Muscle of leg (tissue), 11 donors: ENCODE data around the gene CHKA. TPM values are rescaled to one million over a fixed set of nuclear protein-coding genes. Genes with fewer than 3 reads are reported as not detected.
A peak's percentile ranks its signal among the peaks of the same experiment; 100 is the strongest.

Experiments
- DNase-seq: peaks from one replicate; pipeline ENCODE4 v3.0.0; 2013
- H3K27ac ChIP-seq: one replicate; pipeline ENCODE4 v1.5.1; 2013; ENCODE audit warnings: mild to moderate bottlenecking, low read length, control low read depth
- H3K27me3 ChIP-seq: one replicate; pipeline ENCODE4 v1.6.1; 2013; ENCODE audit warnings: low read length; ENCODE audit not compliant: control insufficient read depth, insufficient read depth
- H3K36me3 ChIP-seq: one replicate; pipeline ENCODE4 v1.6.1; 2013; ENCODE audit warnings: low read length; ENCODE audit not compliant: control insufficient read depth, insufficient read depth
- H3K4me1 ChIP-seq: one replicate; pipeline ENCODE4 v1.6.1; 2013; ENCODE audit warnings: low read length; ENCODE audit not compliant: control insufficient read depth, insufficient read depth
- H3K4me3 ChIP-seq: one replicate; pipeline ENCODE4 v1.5.1; 2013; ENCODE audit warnings: low read length, control low read depth
- H3K9me3 ChIP-seq: replicated peaks from 2 replicates; pipeline ENCODE4 v1.6.1; 2013; ENCODE audit warnings: low read depth, low read length; ENCODE audit not compliant: control insufficient read depth
- WGBS: methylation state at CpG from one replicate; pipeline ENCODE4 v1.1.5; 2013; ENCODE audit warnings: missing lambda C conversion rate; ENCODE audit not compliant: insufficient coverage; 5-methylcytosine and 5-hydroxymethylcytosine counted together
- polyA plus RNA-seq, 8 donors: library from polyadenylated mRNA; unstranded; fragments of 120-200 nt; gene quantifications; one replicate each; pipeline versions ENCODE4 v1.2.1 to v1.2.3, GENCODE V29; 2013; ENCODE audit warnings: inconsistent platforms in 1 of 8, low replicate concordance in 1 of 8; ENCODE audit not compliant: insufficient read length in 8 of 8, insufficient read depth in 1 of 8
- total RNA-seq: library from RNA; stranded (reverse); fragments of 120-200 nt; gene quantifications from one replicate; pipeline ENCODE4 v1.2.4, GENCODE V29; 2013

CHKA gene
- total and polyA plus RNA-seq, 9 donors = 9.6 to 25.7 (median 13.4) TPM

DNA sequence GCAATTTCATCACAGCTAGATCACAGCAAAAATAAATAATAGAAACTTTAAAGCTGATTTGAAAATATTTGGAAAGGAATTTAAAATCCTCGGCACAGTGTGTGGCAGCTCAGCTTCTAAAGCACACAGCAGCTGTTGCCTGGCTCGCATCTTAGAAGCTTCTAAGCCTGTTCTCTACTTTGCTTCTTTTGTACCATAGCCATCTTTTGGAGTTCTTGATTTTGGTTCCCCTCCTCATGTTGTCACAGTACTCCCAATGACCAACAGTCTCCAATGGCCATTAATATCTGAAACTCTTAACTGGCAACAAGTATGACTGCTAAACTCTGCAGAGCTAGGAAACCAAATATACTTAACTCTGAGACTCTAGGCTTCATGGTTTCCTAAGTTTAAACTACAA lies 28.8 kb downstream of the CHKA start:
- 89% methylated on average over 1 of the region's 2 CpGs for WGBS
- H3K4me1 ChIP-seq = peaks cover 3% of the 10 kb centered on the region
- no peak overlapping the region for H3K4me3 ChIP-seq
- no peaks in the 10 kb centered on the region for H3K36me3 ChIP-seq
- no peaks in the 10 kb centered on the region for H3K9me3 ChIP-seq
- H3K27ac ChIP-seq = no peak overlapping the region
- DNase-seq = no peak
- H3K27me3 ChIP-seq = no peaks in the 10 kb centered on the region

DNA sequence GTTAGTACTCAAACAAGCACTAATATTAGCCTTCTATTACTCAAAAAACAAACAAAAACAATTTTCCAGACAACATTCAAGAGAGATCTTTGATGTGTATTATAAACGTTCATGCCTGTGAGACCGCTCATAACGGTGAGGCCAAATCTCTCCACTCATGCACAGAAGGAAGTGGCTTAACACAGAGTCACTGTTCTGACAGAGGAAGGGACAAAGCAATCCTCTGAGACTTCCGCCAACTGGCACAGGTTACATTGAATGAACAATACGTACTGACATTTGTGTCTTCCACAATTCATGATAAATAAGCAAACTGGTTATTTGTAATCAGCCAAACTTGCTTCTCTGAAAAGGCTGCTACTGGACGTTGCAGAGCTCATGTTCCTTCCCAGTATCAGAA lies 30.5 kb downstream of the CHKA start:
- Histone ChIP-seq H3K4me1 (peaks cover 3% of the 10 kb centered on the region), H3K9me3 (no peaks in the 10 kb centered on the region), H3K27me3 (no peaks in the 10 kb centered on the region), H3K36me3 (no peaks in the 10 kb centered on the region), H3K27ac (no peak overlapping the region), H3K4me3 (no peak overlapping the region)
- WGBS = no CpG with 5 or more reads among the region's 6 CpGs
- peak; percentile 22 for DNase-seq

DNA sequence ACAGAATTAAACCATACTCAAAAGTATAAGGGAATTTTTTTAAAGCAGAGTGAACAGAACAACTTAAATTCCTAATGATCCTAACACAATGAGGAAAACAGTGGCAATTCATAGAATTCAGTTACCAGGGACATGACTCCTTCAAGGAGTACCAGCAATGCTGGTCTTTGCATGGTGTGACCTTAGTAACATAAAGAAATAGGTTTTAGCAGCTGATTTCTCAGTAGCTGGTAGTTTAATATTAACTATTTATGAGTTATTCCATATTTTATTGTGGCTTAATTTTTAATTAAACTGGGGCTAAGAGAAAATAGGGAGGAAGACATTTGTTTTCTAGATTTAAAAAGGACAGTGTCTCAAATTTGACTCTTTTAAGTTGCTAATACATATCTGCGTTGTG lies 30.9 kb downstream of the CHKA start:
- H3K27me3 ChIP-seq = no peaks in the 10 kb centered on the region
- no peak overlapping the region for H3K4me3 ChIP-seq
- no peak for DNase-seq
- peaks cover 3% of the 10 kb centered on the region for H3K4me1 ChIP-seq
- WGBS = no CpG with 5 or more reads among the region's 1 CpG
- H3K27ac ChIP-seq = no peak overlapping the region
- H3K9me3 ChIP-seq = no peaks in the 10 kb centered on the region
- H3K36me3 ChIP-seq = no peaks in the 10 kb centered on the region

DNA sequence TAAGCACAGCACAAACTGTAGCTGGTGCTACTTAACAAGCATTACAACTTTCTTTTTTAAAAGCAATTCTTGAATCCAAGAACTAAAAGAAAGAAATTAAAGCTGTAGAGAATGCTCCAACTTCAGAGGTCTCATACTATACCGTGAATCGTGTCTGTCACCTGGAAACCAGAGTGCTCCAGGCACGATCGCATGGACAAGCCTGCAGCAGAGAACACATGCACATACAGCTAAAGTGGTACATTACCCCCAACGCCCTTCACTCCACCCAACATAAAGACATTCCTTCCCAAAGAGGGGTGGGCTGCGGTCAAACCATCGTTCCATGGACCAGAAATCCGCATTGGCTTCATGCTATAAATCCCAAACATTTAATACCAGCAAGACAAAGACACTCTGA lies 31.5 kb downstream of the CHKA start:
- Histone ChIP-seq H3K36me3 (no peaks in the 10 kb centered on the region), H3K4me1 (peaks cover 3% of the 10 kb centered on the region), H3K27me3 (no peaks in the 10 kb centered on the region), H3K4me3 (no peak overlapping the region), H3K27ac (no peak overlapping the region), H3K9me3 (no peaks in the 10 kb centered on the region)
- 81% methylated on average over 4 of the region's 8 CpGs for WGBS
- DNase-seq = no peak

DNA sequence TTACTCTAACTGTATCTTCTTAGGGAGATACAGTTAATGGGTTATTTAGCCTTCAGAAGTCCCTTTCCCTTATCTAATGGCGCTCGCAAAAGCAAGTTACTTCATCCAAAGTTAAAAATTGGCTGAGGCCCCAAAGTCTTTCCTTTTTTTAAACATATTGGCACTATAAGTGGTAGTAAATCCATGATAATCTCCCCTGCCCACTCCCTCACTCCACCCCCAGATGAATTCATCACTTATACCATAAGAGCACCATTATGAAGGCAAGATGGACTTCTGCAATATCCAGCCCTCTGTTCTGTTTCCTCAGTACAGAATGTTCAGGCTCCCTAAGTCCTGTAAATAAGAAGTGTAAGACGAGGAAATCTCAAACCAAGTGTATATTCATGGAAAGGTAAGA lies 37.7 kb downstream of the CHKA start:
- no CpG with 5 or more reads among the region's 3 CpGs for WGBS

DNA sequence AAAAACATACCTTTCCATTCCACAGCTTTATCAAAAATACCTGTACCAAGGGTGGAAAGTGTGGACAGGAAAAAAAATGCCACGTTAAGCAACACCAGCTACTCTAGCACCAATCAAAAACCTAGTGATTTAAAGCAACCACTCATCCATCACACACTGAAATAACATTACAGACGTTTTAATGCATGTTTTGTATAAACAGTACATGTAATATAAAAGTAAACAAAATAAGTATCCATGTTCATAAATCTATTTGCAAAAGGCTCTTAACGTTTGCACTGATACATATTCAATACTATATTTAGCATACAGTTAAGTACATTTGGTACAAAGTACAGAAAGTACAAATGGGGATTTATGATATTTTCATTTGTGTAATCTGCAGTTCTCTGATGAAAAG lies 38.7 kb downstream of the CHKA start:
- no peak for DNase-seq
- H3K27me3 ChIP-seq = no peaks in the 10 kb centered on the region
- peaks cover 20% of the 10 kb centered on the region for H3K36me3 ChIP-seq
- no peak overlapping the region for H3K4me3 ChIP-seq
- no CpG with 5 or more reads among the region's 3 CpGs for WGBS
- H3K4me1 ChIP-seq = peaks cover 2% of the 10 kb centered on the region
- H3K9me3 ChIP-seq = no peaks in the 10 kb centered on the region
- no peak overlapping the region for H3K27ac ChIP-seq

More for the DNA sequence above, 37.7 kb downstream of the CHKA start:
- Histone ChIP-seq H3K36me3 (peaks cover 16% of the 10 kb centered on the region), H3K9me3 (no peaks in the 10 kb centered on the region), H3K27ac (no peak overlapping the region), H3K4me3 (no peak overlapping the region), H3K4me1 (peaks cover 2% of the 10 kb centered on the region), H3K27me3 (no peaks in the 10 kb centered on the region)
- DNase-seq = no peak

DNA sequence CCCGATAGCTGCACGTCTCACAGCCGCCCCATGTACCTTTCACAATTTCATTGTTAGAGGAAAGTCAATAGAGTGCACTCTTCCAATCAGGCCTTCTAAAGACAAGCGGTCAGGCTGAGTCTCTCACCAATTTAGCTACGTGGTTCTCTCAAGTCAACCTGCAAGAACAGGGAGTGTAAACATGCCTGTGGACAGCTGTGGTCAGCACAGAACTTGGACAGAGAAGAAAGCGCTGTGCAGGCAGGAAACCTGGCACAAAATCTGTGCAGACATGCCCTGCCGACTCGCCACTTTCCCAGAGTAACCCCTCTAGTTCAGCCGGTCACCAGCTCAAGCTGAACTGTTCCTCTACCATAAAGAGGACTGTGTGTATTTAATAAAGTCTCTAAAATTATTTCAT lies 39.5 kb downstream of the CHKA start:
- Histone ChIP-seq H3K36me3 (peaks cover 21% of the 10 kb centered on the region), H3K4me1 (peaks cover 2% of the 10 kb centered on the region), H3K9me3 (no peaks in the 10 kb centered on the region), H3K4me3 (no peak overlapping the region), H3K27ac (no peak overlapping the region), H3K27me3 (no peaks in the 10 kb centered on the region)
- DNase-seq = no peak
- WGBS = 93% methylated on average over 6 of the region's 9 CpGs

DNA sequence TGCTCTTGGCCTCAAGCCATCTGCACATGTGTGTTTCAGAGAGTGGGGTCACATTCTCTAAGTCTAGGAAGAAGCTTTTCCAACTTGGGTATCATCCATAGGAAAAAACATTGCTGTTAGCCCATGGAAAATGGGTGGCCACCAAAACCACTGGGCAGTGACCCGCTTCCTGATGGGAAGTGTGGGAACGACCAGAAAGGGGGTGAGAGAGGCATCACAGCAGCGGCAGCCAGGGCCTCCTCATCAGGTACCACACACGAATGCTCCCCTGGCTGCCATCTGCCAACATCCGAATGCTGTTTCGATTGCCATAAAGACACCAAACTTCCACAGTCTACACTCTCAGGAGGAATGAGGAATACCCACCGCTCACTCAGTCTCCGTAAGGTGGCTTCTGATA lies 40.3 kb downstream of the CHKA start:
- Histone ChIP-seq H3K9me3 (no peaks in the 10 kb centered on the region), H3K27ac (no peak overlapping the region), H3K27me3 (no peaks in the 10 kb centered on the region), H3K36me3 (peaks cover 21% of the 10 kb centered on the region), H3K4me1 (peaks cover 2% of the 10 kb centered on the region), H3K4me3 (no peak overlapping the region)
- 96% methylated on average over 5 of the region's 8 CpGs for WGBS
- DNase-seq = no peak

DNA sequence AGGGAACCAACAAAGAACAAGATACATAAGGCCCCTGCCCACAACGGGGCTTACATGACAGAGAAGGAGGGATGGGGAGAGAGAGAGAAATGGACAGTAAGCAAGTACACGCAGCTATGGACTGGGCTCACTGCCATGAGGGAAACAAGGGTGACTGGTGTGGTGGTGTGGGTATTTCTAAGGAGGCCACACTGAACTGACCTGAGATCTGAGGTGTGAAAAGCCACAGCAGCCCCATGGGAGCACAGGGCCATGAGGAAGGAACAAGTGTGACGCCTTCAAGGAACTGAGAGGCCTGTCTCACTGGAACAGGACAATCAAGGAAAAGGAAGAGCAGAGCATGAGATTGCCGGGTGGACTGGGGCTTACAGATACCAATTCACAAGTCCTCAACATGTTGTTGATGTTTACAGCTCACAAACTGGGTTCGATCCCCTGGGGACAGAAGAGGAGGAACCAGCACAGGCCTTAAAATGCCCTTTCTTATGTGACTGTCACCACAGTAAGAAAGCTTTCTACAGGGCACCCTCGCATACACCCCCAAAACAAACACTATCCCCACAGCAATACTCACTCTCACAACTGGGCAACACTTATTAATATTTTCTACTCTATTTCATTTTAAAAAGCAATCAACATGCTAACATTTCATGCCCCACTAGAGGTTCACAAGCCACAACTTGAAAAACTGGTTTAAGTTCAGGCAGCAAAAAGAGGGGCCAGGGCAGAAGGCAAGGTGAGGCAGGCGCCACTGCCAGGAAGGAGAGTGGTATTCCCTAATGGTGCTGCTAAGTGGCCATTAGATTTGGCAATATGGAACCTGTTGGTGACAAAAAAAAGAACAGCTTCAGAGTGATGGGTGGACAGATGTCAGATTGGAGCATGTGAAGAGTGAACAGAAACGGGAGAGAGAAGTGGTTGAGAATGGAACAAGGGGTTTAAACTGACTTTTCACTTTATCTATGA lies 43.3 kb downstream of the CHKA start:
- Histone ChIP-seq H3K36me3 (peaks cover 31% of the 10 kb centered on the region), H3K27me3 (no peaks in the 10 kb centered on the region), H3K4me3 (no peak overlapping the region), H3K9me3 (no peaks in the 10 kb centered on the region), H3K4me1 (peaks cover 2% of the 10 kb centered on the region), H3K27ac (no peak overlapping the region)
- whole genome bisulfite sequencing = 66% methylated on average over 7 of the region's 8 CpGs
- DNase-seq = no peak

DNA sequence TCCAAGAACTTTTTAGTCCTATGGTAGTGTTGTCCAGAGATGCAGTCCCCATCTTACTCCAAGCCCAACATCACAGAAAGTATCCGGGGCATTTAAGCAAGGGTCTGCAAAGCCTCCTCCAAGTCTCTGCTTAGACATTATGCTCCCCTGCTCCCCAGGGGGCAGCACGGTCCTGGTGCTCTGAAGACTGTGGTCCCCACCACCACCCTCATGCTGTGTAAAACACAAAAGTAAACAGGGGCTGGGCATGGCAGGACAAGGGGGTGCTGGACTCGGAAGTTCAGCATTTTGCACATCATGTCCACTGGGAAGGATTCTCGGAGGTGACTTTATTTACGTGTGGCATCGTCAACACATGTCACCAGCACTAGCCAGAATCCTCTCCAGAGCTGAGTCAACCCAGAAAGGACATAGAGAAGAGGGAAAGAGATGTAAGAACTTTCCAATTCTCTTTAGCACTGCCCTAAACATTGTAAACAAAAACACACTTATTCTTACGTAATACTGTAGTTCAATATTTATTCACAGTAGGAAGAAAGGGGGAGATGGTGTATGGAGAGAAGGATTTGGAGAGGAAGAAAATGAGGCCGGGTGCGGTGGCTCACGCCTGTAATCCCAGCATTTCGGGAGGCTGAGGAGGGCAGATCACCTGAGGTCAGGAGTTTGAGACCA lies 44.7 kb downstream of the CHKA start:
- 90% methylated on average over 5 of the region's 11 CpGs for WGBS
- no peaks in the 10 kb centered on the region for H3K4me1 ChIP-seq
- DNase-seq = no peak
- no peak overlapping the region for H3K27ac ChIP-seq
- peaks cover 36% of the 10 kb centered on the region for H3K36me3 ChIP-seq
- no peak overlapping the region for H3K4me3 ChIP-seq
- no peaks in the 10 kb centered on the region for H3K9me3 ChIP-seq
- H3K27me3 ChIP-seq = no peaks in the 10 kb centered on the region
